Nephron (organoid): ENCODE measurements around the gene SERTAD1.

Experiments
- H3K27ac Mint-ChIP-seq, 3 experiments: 2 replicates each; pipeline ENCODE4 v1.8.0; 2020; ENCODE audit warnings: mixed read lengths in 3 of 3, mild to moderate bottlenecking in 2 of 3, moderate library complexity in 1 of 3
- H3K27me3 Mint-ChIP-seq: 2 replicates; pipeline ENCODE4 v1.8.0; 2021; ENCODE audit warnings: low read depth, mild to moderate bottlenecking, moderate library complexity, mixed read lengths
- H3K36me3 Mint-ChIP-seq: 2 replicates; pipeline ENCODE4 v1.8.0; 2020; ENCODE audit warnings: low read depth, mixed read lengths
- H3K4me1 Mint-ChIP-seq: 2 replicates; pipeline ENCODE4 v1.8.0; 2020; ENCODE audit warnings: mixed read lengths
- H3K4me3 Mint-ChIP-seq, 3 experiments: 2 replicates each; pipeline ENCODE4 v1.8.0; 2020; ENCODE audit warnings: mild to moderate bottlenecking in 3 of 3, mixed read lengths in 3 of 3, moderate library complexity in 2 of 3
- H3K9me3 Mint-ChIP-seq: 2 replicates; pipeline ENCODE4 v1.8.0; 2020; ENCODE audit warnings: mixed read lengths
- CTCF ChIP-seq, 3 experiments: fragments of 200-600 bp; sonication (generic); IDR thresholded peaks; one replicate each; pipeline ENCODE4 v1.5.0; 2021; ENCODE audit warnings: antibody characterized with exemption in 3 of 3; ENCODE audit not compliant: unreplicated experiment in 3 of 3

The SERTAD1 gene

GRCh38 chr19:40379446-40380198 is 46.2 kb downstream of the SERTAD1 start:
- H3K27ac Mint-ChIP-seq: no peak overlapping the region
- H3K36me3 Mint-ChIP-seq: peaks cover 15% of the 10 kb centered on the region
- no peaks in the 10 kb centered on the region for H3K27me3 Mint-ChIP-seq
- no peak overlapping the region for H3K4me3 Mint-ChIP-seq
- H3K4me1 Mint-ChIP-seq: no peaks in the 10 kb centered on the region
- no peak for TF ChIP-seq CTCF (IDR thresholded peaks at IDR 0.05; ENCODE audit: unreplicated experiment in 3 of 3)
- H3K9me3 Mint-ChIP-seq: no peaks in the 10 kb centered on the region

GRCh38 chr19:40378509-40378908 is 47.3 kb downstream of the SERTAD1 start:
- Mint-ChIP-seq H3K27me3 (no peaks in the 10 kb centered on the region), H3K9me3 (no peaks in the 10 kb centered on the region), H3K36me3 (peaks cover 26% of the 10 kb centered on the region), H3K4me1 (no peaks in the 10 kb centered on the region), H3K27ac (no peak overlapping the region), H3K4me3 (no peak overlapping the region)
- no peak for TF ChIP-seq CTCF (IDR thresholded peaks at IDR 0.05; ENCODE audit: unreplicated experiment in 3 of 3)

- Mint-ChIP-seq H3K36me3 (peaks cover 29% of the 10 kb centered on the region), H3K4me3 (no peak overlapping the region), H3K4me1 (no peaks in the 10 kb centered on the region), H3K27me3 (no peaks in the 10 kb centered on the region), H3K9me3 (no peaks in the 10 kb centered on the region), H3K27ac (no peak overlapping the region)
- TF ChIP-seq CTCF (IDR thresholded peaks at IDR 0.05; ENCODE audit: unreplicated experiment in 3 of 3): no peak
Measured at GRCh38 chr19:40377876-40378385, 47.9 kb downstream of the SERTAD1 start.

GRCh38 chr19:40376286-40376862 is 49.4 kb downstream of the SERTAD1 start:
- no peak for TF ChIP-seq CTCF (IDR thresholded peaks at IDR 0.05; ENCODE audit: unreplicated experiment in 3 of 3)
- no peaks in the 10 kb centered on the region for H3K4me1 Mint-ChIP-seq
- no peak overlapping the region for H3K4me3 Mint-ChIP-seq
- no peak overlapping the region for H3K27ac Mint-ChIP-seq
- H3K36me3 Mint-ChIP-seq: peaks cover 43% of the 10 kb centered on the region
- no peaks in the 10 kb centered on the region for H3K27me3 Mint-ChIP-seq
- no peaks in the 10 kb centered on the region for H3K9me3 Mint-ChIP-seq

- no peak for TF ChIP-seq CTCF (IDR thresholded peaks at IDR 0.05; ENCODE audit: unreplicated experiment in 3 of 3)
- no peak overlapping the region for H3K27ac Mint-ChIP-seq
Measured at GRCh38 chr19:40374084-40374483, 51.7 kb downstream of the SERTAD1 start.

GRCh38 chr19:40371802-40372122 is 54.0 kb downstream of the SERTAD1 start:
- H3K4me3 Mint-ChIP-seq: no peak overlapping the region
- H3K4me1 Mint-ChIP-seq: peaks cover 27% of the 10 kb centered on the region
- no peak for TF ChIP-seq CTCF (IDR thresholded peaks at IDR 0.05; ENCODE audit: unreplicated experiment in 3 of 3)
- H3K27ac Mint-ChIP-seq: no peak overlapping the region
- H3K27me3 Mint-ChIP-seq: no peaks in the 10 kb centered on the region
- H3K36me3 Mint-ChIP-seq: peaks cover 62% of the 10 kb centered on the region
- H3K9me3 Mint-ChIP-seq: no peaks in the 10 kb centered on the region

More at GRCh38 chr19:40374084-40374483, 51.7 kb downstream of the SERTAD1 start:
- H3K4me1 Mint-ChIP-seq: peaks cover 10% of the 10 kb centered on the region
- peaks cover 58% of the 10 kb centered on the region for H3K36me3 Mint-ChIP-seq
- H3K4me3 Mint-ChIP-seq: no peak overlapping the region
- no peaks in the 10 kb centered on the region for H3K9me3 Mint-ChIP-seq
- no peaks in the 10 kb centered on the region for H3K27me3 Mint-ChIP-seq
